ENCODE data around the gene GRIN3B. TPM values are rescaled to one million over a fixed set of nuclear protein-coding genes. Genes with fewer than 3 reads are reported as not detected.
A peak's percentile ranks its signal among the peaks of the same experiment; 100 is the strongest.

The GRIN3B gene, protein sequence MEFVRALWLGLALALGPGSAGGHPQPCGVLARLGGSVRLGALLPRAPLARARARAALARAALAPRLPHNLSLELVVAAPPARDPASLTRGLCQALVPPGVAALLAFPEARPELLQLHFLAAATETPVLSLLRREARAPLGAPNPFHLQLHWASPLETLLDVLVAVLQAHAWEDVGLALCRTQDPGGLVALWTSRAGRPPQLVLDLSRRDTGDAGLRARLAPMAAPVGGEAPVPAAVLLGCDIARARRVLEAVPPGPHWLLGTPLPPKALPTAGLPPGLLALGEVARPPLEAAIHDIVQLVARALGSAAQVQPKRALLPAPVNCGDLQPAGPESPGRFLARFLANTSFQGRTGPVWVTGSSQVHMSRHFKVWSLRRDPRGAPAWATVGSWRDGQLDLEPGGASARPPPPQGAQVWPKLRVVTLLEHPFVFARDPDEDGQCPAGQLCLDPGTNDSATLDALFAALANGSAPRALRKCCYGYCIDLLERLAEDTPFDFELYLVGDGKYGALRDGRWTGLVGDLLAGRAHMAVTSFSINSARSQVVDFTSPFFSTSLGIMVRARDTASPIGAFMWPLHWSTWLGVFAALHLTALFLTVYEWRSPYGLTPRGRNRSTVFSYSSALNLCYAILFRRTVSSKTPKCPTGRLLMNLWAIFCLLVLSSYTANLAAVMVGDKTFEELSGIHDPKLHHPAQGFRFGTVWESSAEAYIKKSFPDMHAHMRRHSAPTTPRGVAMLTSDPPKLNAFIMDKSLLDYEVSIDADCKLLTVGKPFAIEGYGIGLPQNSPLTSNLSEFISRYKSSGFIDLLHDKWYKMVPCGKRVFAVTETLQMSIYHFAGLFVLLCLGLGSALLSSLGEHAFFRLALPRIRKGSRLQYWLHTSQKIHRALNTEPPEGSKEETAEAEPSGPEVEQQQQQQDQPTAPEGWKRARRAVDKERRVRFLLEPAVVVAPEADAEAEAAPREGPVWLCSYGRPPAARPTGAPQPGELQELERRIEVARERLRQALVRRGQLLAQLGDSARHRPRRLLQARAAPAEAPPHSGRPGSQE
- polyA plus RNA-seq (2011; rRNA removed): 0.65 and 0.67 TPM in 2 replicates
- 1.1 and 2.8 TPM in 2 replicates for polyA plus RNA-seq (2012; cell fraction: cytosol; rRNA removed)
- polyA plus RNA-seq (2012; cell fraction: nucleus; rRNA removed): 13.1 and 22.7 TPM in 2 replicates
- polyA plus RNA-seq (2017; fragmentation: RNase III; extraction: RNeasy Plus Mini Kit Qiagen cat#74134 plus additional on column Dnase treatment): 1.1 to 1.5 TPM (median 1.5 TPM) in 3 replicates
- polyA minus RNA-seq (2011; rRNA and poly(A)+ RNA removed): 0.58 and 0.87 TPM in 2 replicates

GRCh38 chr19:1000095-1000494, at the start of gene GRIN3B:
TSS of gene GRIN3B (plus strand) at chr19:1000419. CDS start at chr19:1000438, 19 bp downstream.
- Histone ChIP-seq H3K27ac (peak within 1 kb of the TSS; percentile 57 to 88; a peak in 5 of 6 replicates), H3K9me3 (no peaks in the 10 kb centered on the region), H3K4me3 (peak within 1 kb of the TSS; percentile 52), H3K4me1 (peaks cover 22% of the 10 kb centered on the region; the same call in 2 of the 3 replicates), H3K4me2 (peak within 1 kb of the TSS; percentile 96)
- CTCF ChIA-PET: no interaction called here
- DNase-seq (ENCODE audit: low read depth in 1 of 2, low spot score in 1 of 2) (peak; percentile 80 to 81), ATAC-seq (peak; percentile 45 to 64), FAIRE-seq (no peak)
- POLR2A ChIA-PET: no interaction called here
- no CpG with 5 or more reads among the region's 43 CpGs for WGBS (ENCODE audit: missing lambda C conversion rate)
- TF ChIP-seq ZC3H11A (IDR thresholded peaks at IDR 0.05): no peak
- peak; percentile 35; the same call in 1 of the 2 replicates for TF ChIP-seq MAX (IDR thresholded peaks at IDR 0.05)
- TF ChIP-seq JUNB (IDR thresholded peaks at IDR 0.05): no peak
- TF ChIP-seq RNF2 (IDR thresholded peaks at IDR 0.05; ENCODE audit: borderline replicate concordance, low read depth): no peak
- no peak for TF ChIP-seq POLR2A (IDR thresholded peaks at IDR 0.05; ENCODE audit: low read length)
- no peak for TF ChIP-seq ZNF302 (CRISPR knock-in tag; IDR thresholded peaks at IDR 0.05)
- TF ChIP-seq RAD21 (conservative IDR thresholded peaks at IDR 0.05 in 1 of 2, IDR thresholded peaks at IDR 0.05 in 1 of 2): peak; percentile 49 to 53; a peak in 4 of 5 replicates
- TF ChIP-seq RFX5 (IDR thresholded peaks at IDR 0.05): no peak
- peak; percentile 50; the same call in 2 of the 3 replicates for TF ChIP-seq SMC3 (IDR thresholded peaks at IDR 0.05)
- no peak for TF ChIP-seq NFE2L2 (conservative IDR thresholded peaks at IDR 0.05; ENCODE audit: low read length)
- TF ChIP-seq, protein P1, sequence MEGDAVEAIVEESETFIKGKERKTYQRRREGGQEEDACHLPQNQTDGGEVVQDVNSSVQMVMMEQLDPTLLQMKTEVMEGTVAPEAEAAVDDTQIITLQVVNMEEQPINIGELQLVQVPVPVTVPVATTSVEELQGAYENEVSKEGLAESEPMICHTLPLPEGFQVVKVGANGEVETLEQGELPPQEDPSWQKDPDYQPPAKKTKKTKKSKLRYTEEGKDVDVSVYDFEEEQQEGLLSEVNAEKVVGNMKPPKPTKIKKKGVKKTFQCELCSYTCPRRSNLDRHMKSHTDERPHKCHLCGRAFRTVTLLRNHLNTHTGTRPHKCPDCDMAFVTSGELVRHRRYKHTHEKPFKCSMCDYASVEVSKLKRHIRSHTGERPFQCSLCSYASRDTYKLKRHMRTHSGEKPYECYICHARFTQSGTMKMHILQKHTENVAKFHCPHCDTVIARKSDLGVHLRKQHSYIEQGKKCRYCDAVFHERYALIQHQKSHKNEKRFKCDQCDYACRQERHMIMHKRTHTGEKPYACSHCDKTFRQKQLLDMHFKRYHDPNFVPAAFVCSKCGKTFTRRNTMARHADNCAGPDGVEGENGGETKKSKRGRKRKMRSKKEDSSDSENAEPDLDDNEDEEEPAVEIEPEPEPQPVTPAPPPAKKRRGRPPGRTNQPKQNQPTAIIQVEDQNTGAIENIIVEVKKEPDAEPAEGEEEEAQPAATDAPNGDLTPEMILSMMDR (IDR thresholded peaks at IDR 0.05): peak; percentile 57

DNA sequence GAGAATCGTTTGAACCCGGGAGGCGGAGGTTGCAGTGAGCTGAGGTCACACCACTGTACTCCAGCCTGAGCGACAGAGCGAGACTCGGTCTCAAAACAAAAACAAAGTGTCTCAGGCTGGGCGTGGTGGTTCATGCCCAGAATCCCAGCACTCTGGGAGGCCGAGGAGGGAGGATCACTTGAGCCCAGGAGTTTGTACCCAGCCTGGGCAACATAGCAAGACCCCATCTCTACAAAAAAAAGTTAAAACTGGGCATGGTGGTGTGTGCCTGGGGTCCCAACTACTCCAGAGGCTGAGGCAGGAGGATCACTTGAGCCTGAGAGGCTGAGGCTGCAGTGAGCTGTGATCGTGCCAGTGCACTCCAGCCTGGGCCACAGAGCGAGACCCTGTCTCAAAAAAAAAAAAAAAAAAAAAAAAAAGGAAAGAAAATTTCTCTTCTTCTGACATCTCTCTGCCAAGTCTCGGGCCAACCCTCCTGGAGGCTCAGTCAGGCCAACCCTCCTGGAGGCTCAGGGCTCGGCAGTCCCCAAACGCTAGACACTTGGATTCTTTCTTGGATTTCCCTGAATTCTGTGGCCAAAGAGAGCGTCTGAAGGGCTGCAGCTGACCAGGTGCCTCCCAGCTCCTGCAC, 48.1 kb upstream of the GRIN3B start:
- ATAC-seq (no peak), DNase-seq (ENCODE audit: low read depth in 1 of 2, low spot score in 1 of 2) (no peak), FAIRE-seq (no peak)
- POLR2A ChIA-PET: no interaction called here
- Histone ChIP-seq H3K4me2 (peak overlapping the region; percentile 41; the same call in 2 of the 3 replicates), H3K4me3 (no peak overlapping the region), H3K27ac (peak overlapping the region in 1 of 2 experiments; percentile 71; a peak in 3 of 6 replicates), H3K4me1 (peaks cover 25% of the 10 kb centered on the region), H3K9me3 (no peaks in the 10 kb centered on the region)
- CTCF ChIA-PET: interaction anchor here (0.6 kb wide), 1 partner anchor 44 kb away, joined by 3 read pairs; no protein-coding TSS in a partner anchor
- WGBS (ENCODE audit: missing lambda C conversion rate): 77% methylated on average over 14 of the region's 14 CpGs
- TF ChIP-seq CHD4 (IDR thresholded peaks at IDR 0.05; ENCODE audit: borderline replicate concordance) (no peak), RNF2 (IDR thresholded peaks at IDR 0.05; ENCODE audit: borderline replicate concordance, low read depth) (no peak), JUNB (IDR thresholded peaks at IDR 0.05) (no peak), HMGXB4 (CRISPR knock-in tag; IDR thresholded peaks at IDR 0.05; ENCODE audit: borderline replicate concordance) (no peak), CBX8 (IDR thresholded peaks at IDR 0.05) (no peak), KDM5A (IDR thresholded peaks at IDR 0.05) (no peak), RARB (CRISPR knock-in tag; IDR thresholded peaks at IDR 0.05) (no peak), RAD21 (conservative IDR thresholded peaks at IDR 0.05 in 1 of 2, IDR thresholded peaks at IDR 0.05 in 1 of 2) (no peak), EP300 (IDR thresholded peaks at IDR 0.05) (no peak), POLR2AphosphoS2 (conservative IDR thresholded peaks at IDR 0.05; ENCODE audit: low read length) (no peak)
- TF ChIP-seq, protein P2, sequence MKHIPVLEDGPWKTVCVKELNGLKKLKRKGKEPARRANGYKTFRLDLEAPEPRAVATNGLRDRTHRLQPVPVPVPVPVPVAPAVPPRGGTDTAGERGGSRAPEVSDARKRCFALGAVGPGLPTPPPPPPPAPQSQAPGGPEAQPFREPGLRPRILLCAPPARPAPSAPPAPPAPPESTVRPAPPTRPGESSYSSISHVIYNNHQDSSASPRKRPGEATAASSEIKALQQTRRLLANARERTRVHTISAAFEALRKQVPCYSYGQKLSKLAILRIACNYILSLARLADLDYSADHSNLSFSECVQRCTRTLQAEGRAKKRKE (CRISPR knock-in tag; IDR thresholded peaks at IDR 0.05; ENCODE audit: low read depth): no peak
- TF ChIP-seq, protein P3, sequence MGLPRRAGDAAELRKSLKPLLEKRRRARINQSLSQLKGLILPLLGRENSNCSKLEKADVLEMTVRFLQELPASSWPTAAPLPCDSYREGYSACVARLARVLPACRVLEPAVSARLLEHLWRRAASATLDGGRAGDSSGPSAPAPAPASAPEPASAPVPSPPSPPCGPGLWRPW (IDR thresholded peaks at IDR 0.05): no peak
- TF ChIP-seq, protein P1 (IDR thresholded peaks at IDR 0.05): no peak

Measured in A549 (cell line).